ENCODE data around the gene MYT1. TPM values are rescaled to one million over a fixed set of nuclear protein-coding genes. Genes with fewer than 3 reads are reported as not detected.

MYT1 gene
- total and polyA plus RNA-seq, 9 of the 15 experiments (the other 6 are each of a cell fraction or from before 2014, with no cell fraction given) = 0.02 to 0.12 (median 0.06) TPM; not detected in 4

- TF ChIP-seq MAFG (tag; conservative IDR thresholded peaks at IDR 0.05) (no peak), ZNF436 (CRISPR knock-in tag; IDR thresholded peaks at IDR 0.05) (no peak), HOXB6 (CRISPR knock-in tag; IDR thresholded peaks at IDR 0.05; ENCODE audit: borderline replicate concordance) (no peak), ZNF347 (CRISPR knock-in tag; IDR thresholded peaks at IDR 0.05; ENCODE audit: low read depth) (no peak), POLR2A (conservative IDR thresholded peaks at IDR 0.05) (no peak), HDAC6 (IDR thresholded peaks at IDR 0.05; ENCODE audit: low read depth, low read length) (no peak), ETV5 (CRISPR knock-in tag; IDR thresholded peaks at IDR 0.05; ENCODE audit: low read depth) (no peak), LARP7 (IDR thresholded peaks at IDR 0.05) (no peak), ARHGAP35 (IDR thresholded peaks at IDR 0.05; ENCODE audit: partially characterized antibody) (no peak), ATF3 (IDR thresholded peaks at IDR 0.05) (no peak), ATF3 (CRISPR knock-in tag; conservative IDR thresholded peaks at IDR 0.05) (no peak)
Measured at GRCh38 chr20:64146301-64146935, 17.8 kb upstream of the MYT1 start (continued).

GRCh38 chr20:64146936-64147477, 17.2 kb upstream of the MYT1 start:
- Histone ChIP-seq H3K27me3 (ENCODE audit: control insufficient read depth in 2 of 2, insufficient read depth in 2 of 2, low read length in 2 of 2) (peaks cover 0 to 29% of the 10 kb centered on the region in 2 experiments; a peak in 3 of 5 replicates), H3K9me1 (ENCODE audit: control insufficient read depth, insufficient read depth, low read length) (no peaks in the 10 kb centered on the region), H3K4me1 (replicated peaks in 1 of 2; ENCODE audit: control insufficient read depth in 2 of 2, insufficient read depth in 2 of 2, low read length in 2 of 2) (no peaks in the 10 kb centered on the region), H3K9ac (ENCODE audit: insufficient read depth in 1 of 2, low read depth in 2 of 2, low read length in 2 of 2) (no peak overlapping the region), H3K4me2 (ENCODE audit: insufficient read depth, low read length) (no peak overlapping the region), H4K20me1 (replicated peaks; ENCODE audit: control insufficient read depth, insufficient read depth, low read length) (no peaks in the 10 kb centered on the region), H3K27ac (ENCODE audit: extremely low read depth, low read depth, low read length) (no peak overlapping the region), H3K4me3 (no peak overlapping the region), H3K79me2 (ENCODE audit: control insufficient read depth, insufficient read depth, low read length) (no peaks in the 10 kb centered on the region), H2AFZ (ENCODE audit: low read depth, low read length) (no peak overlapping the region), H3K9me3 (replicated peaks; ENCODE audit: control insufficient read depth, insufficient read depth, low read depth, low read length) (peaks cover 19% of the 10 kb centered on the region), H3K36me3 (ENCODE audit: control insufficient read depth, insufficient read depth, low read length) (no peaks in the 10 kb centered on the region)
- CTCF ChIA-PET (ENCODE audit: low intra/inter-chr PET ratio) = no interaction called here
- 2% methylated on average over 12 of the region's 12 CpGs for WGBS (ENCODE audit: insufficient coverage, low coverage, missing lambda C conversion rate)
- POLR2A ChIA-PET = no interaction called here
- intact Hi-C loops (cut with micrococcal nuclease) = no loop called here
- FAIRE-seq = no peak
- DNase-seq (ENCODE audit: extremely low read depth in 1 of 4, low spot score in 3 of 4) = no peak
- BruUV-seq (replicated peaks) = no TSS peak
- in situ Hi-C loops (cut with MboI) = no loop called here
- no peak for ATAC-seq
- TF ChIP-seq GATAD2A (IDR thresholded peaks at IDR 0.05) (no peak), TRIM28 (IDR thresholded peaks at IDR 0.05) (no peak), ZBTB5 (IDR thresholded peaks at IDR 0.05) (no peak), PPARD (CRISPR knock-in tag; IDR thresholded peaks at IDR 0.05) (no peak), ZNF280A (IDR thresholded peaks at IDR 0.05; ENCODE audit: low read depth, partially characterized antibody) (no peak)
